Upper lobe of right lung (tissue), 1 donor: Measurements from ENCODE around the gene NDUFA7. TPM values are rescaled to one million over a fixed set of nuclear protein-coding genes. Genes with fewer than 3 reads are reported as not detected.

Source experiments
- ATAC-seq: fragments of 200-7000 bp; cut with Tn5 transposase; one replicate; pipeline ENCODE4 v1.9.1; 2020; ENCODE audit warnings: mild to moderate bottlenecking, moderate library complexity
- DNase-seq: peaks from one replicate; pipeline ENCODE4 v3.0.0-alpha.2; 2020
- H3K27ac ChIP-seq: fragments of 200-600 bp; one replicate; pipeline ENCODE4 v1.8.0; 2022
- H3K27me3 ChIP-seq: fragments of 200-600 bp; one replicate; pipeline ENCODE4 v1.8.0; 2022; ENCODE audit warnings: mild to moderate bottlenecking
- H3K36me3 ChIP-seq: fragments of 200-600 bp; one replicate; pipeline ENCODE4 v1.8.0; 2022
- H3K4me1 ChIP-seq: fragments of 200-600 bp; one replicate; pipeline ENCODE4 v1.8.0; 2022
- H3K4me3 ChIP-seq: fragments of 200-600 bp; one replicate; pipeline ENCODE4 v1.8.0; 2022; ENCODE audit warnings: mild to moderate bottlenecking
- H3K9me3 ChIP-seq: fragments of 200-600 bp; one replicate; pipeline ENCODE4 v1.8.0; 2022
- CTCF ChIP-seq: fragments of 200-600 bp; IDR thresholded peaks from one replicate; pipeline ENCODE4 v1.8.0; 2022; ENCODE audit warnings: antibody characterized with exemption
- intact Hi-C: fragments of 100-400 bp; cut with DNase I; formaldehyde crosslinking; loops from one replicate; pipeline ENCODE4 v1.11.0; 2022
- total RNA-seq: library from RNA; stranded (reverse); fragmentation: NEBNext Ultra II Directional; extraction: Animal tissue kit (Norgen Biotek cat#: 25700); gene quantifications from one replicate; pipeline ENCODE4 v1.2.1, GENCODE V29; 2021
- donor health status: DM: no; HTN: yes; CAD: no; lungs with severe emphysema.

Gene NDUFA7
- total RNA-seq, 1 donor from 2014 or later, result 35.7 TPM

GRCh38 chr19:8262431-8262830 is 58.7 kb downstream of the NDUFA7 start:
- Histone ChIP-seq H3K27ac (no peak overlapping the region), H3K4me1 (no peaks in the 10 kb centered on the region), H3K27me3 (no peaks in the 10 kb centered on the region), H3K36me3 (no peaks in the 10 kb centered on the region), H3K4me3 (no peak overlapping the region), H3K9me3 (no peaks in the 10 kb centered on the region)
- peak; percentile 37 for DNase-seq
- TF ChIP-seq CTCF, result no peak
- ATAC-seq, result no peak
- intact Hi-C loops, result no loop called here

GRCh38 chr19:8261881-8262280 is 59.3 kb downstream of the NDUFA7 start:
- DNase-seq (peak; percentile 59), ATAC-seq (no peak)
- no peak overlapping the region for H3K27ac ChIP-seq
- H3K4me1 ChIP-seq, result no peaks in the 10 kb centered on the region
- no peaks in the 10 kb centered on the region for H3K9me3 ChIP-seq
- intact Hi-C loops, result no loop called here
- H3K4me3 ChIP-seq, result no peak overlapping the region
- no peak for TF ChIP-seq CTCF
- peaks cover 5% of the 10 kb centered on the region for H3K36me3 ChIP-seq
- no peaks in the 10 kb centered on the region for H3K27me3 ChIP-seq

GRCh38 chr19:8261347-8261746 is 59.8 kb downstream of the NDUFA7 start:
- H3K36me3 ChIP-seq, result peaks cover 9% of the 10 kb centered on the region

More at GRCh38 chr19:8261347-8261746, 59.8 kb downstream of the NDUFA7 start:
- no peaks in the 10 kb centered on the region for H3K4me1 ChIP-seq
- DNase-seq (no peak), ATAC-seq (no peak)
- TF ChIP-seq CTCF, result no peak
- H3K27ac ChIP-seq, result no peak overlapping the region
- intact Hi-C loops, result no loop called here
- H3K27me3 ChIP-seq, result no peaks in the 10 kb centered on the region
- no peak overlapping the region for H3K4me3 ChIP-seq
- no peaks in the 10 kb centered on the region for H3K9me3 ChIP-seq

Other genes with a start within 250 kb of the NDUFA7 start
- gene FBN3, start 171.8 kb downstream of the NDUFA7 start, total RNA-seq, result 8.5 TPM
- 65.4 TPM for gene CERS4, start 112.0 kb downstream of the NDUFA7 start, total RNA-seq
- gene CD320, start 13.0 kb downstream of the NDUFA7 start, total RNA-seq, result 49.4 TPM
- 1,645 TPM for gene RPS28, start 121 bp upstream of the NDUFA7 start, total RNA-seq
- gene KANK3, start 21.9 kb upstream of the NDUFA7 start, total RNA-seq, result 54.0 TPM
- gene ANGPTL4, start 42.8 kb upstream of the NDUFA7 start, total RNA-seq, result 6.3 TPM
- 114 TPM for gene RAB11B, start 69.0 kb upstream of the NDUFA7 start, total RNA-seq
- 58.7 TPM for gene MARCHF2, start 91.9 kb upstream of the NDUFA7 start, total RNA-seq
- gene HNRNPM, start 123.6 kb upstream of the NDUFA7 start, total RNA-seq, result 131 TPM
- gene PRAM1, start 181.3 kb upstream of the NDUFA7 start, total RNA-seq, result 31.3 TPM
- gene ZNF414, start 192.8 kb upstream of the NDUFA7 start, total RNA-seq, result 23.4 TPM